ENCODE data around the gene SEMA4F.

The SEMA4F gene

GRCh38 chr2:74708883-74709282 is 54.8 kb downstream of the SEMA4F start:
- DNase-seq, result no peak

DNA sequence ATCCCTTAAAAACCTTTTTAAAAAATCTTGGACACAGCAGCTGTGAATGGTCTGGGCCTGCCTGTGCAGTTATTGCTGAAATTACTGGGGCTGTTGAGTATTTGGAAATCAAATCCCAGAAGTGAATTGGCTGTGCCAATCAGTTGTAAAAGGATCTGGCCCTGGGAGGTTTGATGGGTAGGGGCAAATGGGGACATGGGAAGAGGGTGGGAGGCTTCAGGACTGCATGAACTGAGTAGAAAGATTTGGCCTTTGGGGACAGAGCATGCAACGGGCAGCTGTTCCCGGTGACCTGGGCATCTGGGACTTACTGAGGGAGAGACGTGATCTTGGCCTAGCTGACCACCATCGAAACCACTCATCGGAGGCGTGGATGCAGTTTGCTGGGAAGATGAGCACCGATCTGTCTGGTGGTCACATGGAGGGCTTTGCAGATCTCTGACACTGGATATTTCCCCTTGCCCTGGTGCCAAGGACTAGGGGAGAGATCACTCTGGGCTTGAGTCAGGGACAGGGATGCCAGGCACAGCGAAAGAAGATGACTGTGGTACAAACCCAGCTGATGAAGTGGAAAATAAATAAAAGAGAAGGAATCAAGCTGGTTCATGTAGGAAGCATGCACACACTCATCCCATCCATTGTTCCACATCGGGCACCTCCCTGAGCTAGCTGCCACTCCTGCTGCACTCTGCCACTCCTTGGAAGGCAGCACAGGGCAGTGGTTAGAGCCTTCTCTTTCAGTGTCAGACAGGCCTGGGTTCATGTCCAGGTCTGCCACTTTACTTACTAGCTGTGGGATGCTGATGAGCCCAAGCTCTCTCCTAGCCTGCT is 58.4 kb downstream of the SEMA4F start:
- no peak for DNase-seq

DNA sequence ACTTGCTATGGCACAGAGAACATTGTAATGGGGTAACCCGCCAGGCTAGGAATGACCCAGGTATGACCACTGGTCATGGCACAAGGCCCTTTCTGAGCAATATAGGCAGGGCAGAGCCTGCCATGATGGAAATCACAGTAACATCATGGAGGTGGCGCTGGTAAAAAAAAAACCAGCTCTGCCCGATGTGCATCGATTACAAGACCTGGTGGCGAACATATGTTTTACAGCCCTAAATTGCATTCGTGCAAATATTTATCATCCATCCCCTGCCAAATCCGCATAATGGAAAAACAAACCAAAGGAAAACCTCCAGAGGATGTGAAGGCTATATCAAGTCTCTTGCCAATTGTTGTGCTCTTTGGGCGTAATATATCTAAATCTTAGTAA is 60.6 kb downstream of the SEMA4F start:
- DNase-seq, result peak; percentile 52 to 65

- DNase-seq, result peak; percentile 73
These were observed 61.2 kb downstream of the SEMA4F start for GRCh38 chr2:74715081-74715791.

- DNase-seq, result no peak
These were observed 61.8 kb downstream of the SEMA4F start for GRCh38 chr2:74715880-74716279.

DNA sequence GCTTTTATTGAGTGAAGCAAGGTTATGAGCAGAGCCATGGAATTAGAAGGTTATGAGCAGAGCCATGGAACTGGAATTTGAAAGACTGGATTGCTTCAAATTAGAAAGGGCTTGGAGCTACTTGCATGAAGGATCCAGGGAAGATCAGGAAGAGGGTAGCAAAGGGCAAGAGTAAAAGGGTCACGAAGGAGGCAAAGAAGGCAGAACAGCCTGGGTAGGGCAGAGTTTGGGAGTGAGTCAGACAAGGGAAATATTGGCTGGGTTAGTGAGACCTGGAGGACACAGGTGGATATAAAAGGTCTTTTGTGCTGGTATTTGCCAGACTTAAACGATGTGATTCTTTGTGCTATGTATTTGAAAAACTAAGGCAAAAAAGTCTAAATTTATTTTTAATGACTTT is 65.0 kb downstream of the SEMA4F start:
- no peak for DNase-seq

DNA sequence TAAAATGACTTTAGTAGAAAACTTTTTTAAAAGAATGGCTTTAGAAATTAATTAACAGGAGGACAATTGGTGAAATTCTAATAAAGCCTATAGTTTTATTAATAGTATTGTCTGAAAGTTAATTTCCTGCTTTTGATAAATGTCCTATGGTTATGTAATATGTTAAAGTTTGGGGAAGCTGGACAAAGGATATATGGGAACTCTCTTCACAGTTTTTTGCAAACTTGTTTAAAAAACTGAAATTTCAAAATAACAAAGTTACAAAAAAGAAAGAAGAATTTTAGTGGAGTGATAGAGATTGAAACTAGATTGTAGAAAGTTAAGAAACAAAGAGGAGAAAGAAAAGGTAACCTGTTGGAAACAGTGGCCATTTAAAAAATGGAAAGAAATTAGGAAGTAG is 67.3 kb downstream of the SEMA4F start:
- DNase-seq, result no peak

DNA sequence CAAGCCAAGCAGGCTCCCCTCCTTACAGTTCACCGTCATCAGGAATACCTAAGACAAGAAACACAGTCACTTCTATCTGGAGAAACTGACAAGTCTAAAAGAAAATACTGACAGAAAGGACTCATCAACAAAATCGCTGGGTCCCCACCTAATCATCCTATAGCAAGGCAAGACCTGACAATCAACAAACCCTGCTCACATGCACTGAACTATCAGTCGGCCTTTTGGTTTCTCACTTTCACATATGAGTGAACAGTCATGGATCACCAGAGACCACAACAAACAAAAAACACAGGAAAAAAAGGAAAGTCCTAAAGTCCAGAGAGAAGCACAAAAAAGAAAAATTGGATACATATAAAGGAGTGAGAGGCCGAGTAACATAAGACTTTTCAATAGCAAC is 70.4 kb downstream of the SEMA4F start:
- DNase-seq, result no peak

GRCh38 chr2:74725287-74725686 is 71.2 kb downstream of the SEMA4F start:
- no peak for DNase-seq

DNA sequence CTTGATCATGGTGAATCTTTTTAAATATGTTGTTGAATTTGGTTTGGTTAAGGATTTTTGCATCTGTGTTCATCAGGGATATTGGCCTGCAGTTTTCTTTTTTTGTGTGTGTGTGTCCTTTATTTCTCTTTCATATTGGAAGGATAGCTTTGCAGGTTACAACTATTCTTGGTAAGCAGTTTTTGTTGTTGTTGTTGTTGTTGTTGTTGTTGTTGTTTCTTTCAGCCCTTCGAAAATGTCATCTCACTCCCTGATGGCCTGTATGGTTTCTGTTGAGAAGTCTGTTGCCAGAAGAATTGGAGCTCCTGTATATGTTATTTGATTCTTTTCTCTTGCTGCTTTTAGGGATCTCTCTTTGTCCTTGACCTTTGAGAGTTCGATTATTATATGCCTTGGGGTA is 74.8 kb downstream of the SEMA4F start:
- no peak for DNase-seq

- DNase-seq, result no peak
These were observed 76.5 kb downstream of the SEMA4F start for GRCh38 chr2:74730530-74730929.

All from NCI-H2081 (cell line).